GM18868 (cell line): ENCODE data around the gene OR2J1.
A peak's percentile ranks its signal among the peaks of the same experiment; 100 is the strongest.
"Not testable (repeated sequence)": the region's sequence is repeated elsewhere in the genome, so short reads cannot be mapped to it uniquely, and the experiment has no call there.

Experiments used
- ATAC-seq: cut with Tn5 transposase; IDR thresholded peaks from one replicate; pipeline ENCODE4 v1.9.1; 2021; ENCODE audit warnings: mild to moderate bottlenecking, moderate library complexity; ENCODE audit not compliant: unreplicated experiment

Gene OR2J1

GRCh38 chr6:29099190-29099589 lies at the start of gene OR2J1:
Gene OR2J1, plus strand, starts transcription at chr6:29099490. Its CDS starts 1,453 bp downstream, at chr6:29100943.
- ATAC-seq, result no peak

- ATAC-seq, result no peak
Observed at GRCh38 chr6:29051680-29052079, 47.6 kb upstream of the OR2J1 start.

DNA sequence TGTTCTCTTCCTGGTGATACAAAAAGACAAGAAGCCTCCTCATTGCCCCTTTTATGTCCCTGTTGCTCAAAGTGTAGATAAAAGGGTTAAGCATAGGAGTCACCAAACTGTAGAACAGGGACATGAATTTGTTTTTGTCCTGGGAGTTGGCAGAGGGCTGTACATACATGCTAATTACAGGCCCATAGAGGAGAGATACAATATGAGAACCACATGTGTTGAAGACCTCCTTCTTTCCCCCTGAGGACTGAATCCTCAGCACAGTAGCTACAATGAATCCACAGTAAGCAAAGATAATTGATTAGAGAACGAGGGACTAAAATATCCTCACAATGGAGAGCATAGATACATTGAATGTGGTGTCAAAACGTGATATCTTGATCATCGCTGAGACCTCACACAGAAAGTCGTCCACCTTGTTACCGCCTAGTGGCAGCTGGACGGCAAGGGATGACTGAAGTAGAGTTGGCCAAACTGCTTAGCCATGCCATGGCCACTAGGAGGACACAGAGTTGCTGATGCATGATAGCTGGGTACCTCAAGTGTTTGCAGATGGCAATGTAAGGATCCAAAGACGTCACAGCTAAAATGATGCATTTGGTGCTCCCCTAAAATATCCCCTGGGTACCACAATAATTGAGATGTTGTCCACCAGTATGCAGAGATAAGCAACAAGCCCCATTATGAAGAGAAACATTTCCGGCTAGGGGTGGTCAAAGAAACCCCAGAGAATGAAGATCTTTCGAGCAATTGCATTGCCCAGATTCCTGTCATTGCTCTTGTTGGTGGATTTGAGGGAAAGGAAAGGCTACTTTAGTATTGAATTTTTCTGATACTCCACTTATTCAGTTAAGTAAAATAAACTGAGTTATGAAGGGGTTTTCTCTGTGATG lies 27.2 kb upstream of the OR2J1 start:
- peak; percentile 48 for ATAC-seq

DNA sequence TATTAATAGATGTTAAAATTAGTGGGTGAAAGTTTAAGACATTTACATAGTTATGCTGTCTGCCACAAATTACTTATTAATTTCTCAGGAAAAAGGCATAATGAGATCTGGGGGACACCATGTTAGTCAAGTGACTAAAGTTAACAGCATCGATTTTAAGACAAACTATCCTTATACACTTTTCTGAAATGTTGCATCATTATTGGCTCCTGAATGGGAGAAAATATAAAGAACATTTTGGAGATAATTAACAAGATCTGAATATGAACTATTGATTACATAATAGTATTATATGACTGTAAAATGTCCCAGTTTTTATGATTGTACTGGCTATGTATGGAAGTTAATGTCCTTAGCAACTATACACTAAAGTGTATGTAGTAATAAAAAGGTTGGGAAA lies 20.1 kb upstream of the OR2J1 start:
- no peak for ATAC-seq

DNA sequence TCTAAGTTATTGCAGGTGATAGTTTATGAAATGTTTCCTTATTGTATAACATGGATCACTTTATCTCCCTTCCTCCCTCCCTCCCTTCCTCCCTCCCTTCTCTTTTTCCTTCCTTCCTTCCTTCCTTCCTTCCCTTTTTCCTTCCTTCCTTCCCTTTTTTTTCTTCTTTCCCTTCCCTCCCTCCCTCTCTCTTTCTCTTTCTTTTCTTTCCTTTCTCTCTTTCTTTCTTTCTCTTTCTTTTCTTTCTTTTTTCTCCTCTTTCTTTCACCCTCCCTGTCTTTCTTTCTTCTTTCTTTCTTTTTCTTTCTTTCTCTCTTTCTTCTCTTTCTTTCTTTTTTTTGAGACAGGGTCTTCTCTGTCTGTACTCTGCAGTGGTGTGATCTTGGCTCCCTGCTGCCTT lies 18.0 kb upstream of the OR2J1 start:
- no peak for ATAC-seq

DNA sequence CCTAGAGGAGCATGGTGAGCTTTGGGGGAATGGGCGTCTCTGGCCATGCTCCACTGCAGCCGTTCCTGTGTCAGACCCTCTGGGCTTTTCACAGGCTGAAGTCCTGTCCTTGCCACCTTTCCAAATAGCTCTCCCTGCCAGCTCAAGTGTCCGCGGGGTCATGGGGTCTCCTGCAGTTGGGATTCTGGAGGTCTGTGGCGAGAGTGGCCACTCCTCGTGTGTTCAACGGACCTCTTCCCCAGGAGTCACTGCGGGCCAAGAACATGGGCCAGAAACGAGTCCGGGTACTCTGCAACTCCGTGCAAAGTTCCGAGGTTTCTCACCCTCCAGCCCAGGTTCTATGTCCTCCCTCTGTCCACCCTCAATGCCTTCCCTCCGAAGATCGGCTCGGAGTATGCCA lies 16.8 kb upstream of the OR2J1 start:
- no peak for ATAC-seq

- ATAC-seq, result no peak
Observed at GRCh38 chr6:29087213-29087612, 12.1 kb upstream of the OR2J1 start, which contains the start of gene OR2B3. Gene OR2B3, minus strand, starts transcription at chr6:29087313. Its CDS starts 65 bp downstream, at chr6:29087248.

GRCh38 chr6:29092957-29093356 lies 6.3 kb upstream of the OR2J1 start:
- no peak for ATAC-seq

DNA sequence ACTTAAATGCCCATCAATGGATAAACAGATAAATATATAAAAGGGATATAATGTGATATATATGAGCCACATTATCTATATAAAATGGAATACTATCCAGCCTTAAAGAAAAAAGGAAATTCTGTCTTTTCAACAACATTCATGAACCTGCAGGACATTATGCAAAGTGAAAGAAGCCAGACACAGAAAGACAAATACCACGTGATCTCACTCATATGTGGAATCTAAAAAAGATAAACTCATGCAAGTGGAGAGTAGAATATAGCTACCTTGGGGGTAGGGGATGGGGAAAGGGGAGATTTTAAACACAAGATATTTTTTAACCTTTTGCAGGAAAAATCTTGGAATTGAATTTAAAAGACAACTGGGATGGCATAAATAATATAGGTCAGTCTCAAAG lies 1.5 kb upstream of the OR2J1 start:
- ATAC-seq, result no peak

- no peak for ATAC-seq
Observed at GRCh38 chr6:29107758-29108157, 8.5 kb downstream of the OR2J1 start, which contains the start of gene OR2J3. Gene OR2J3, plus strand, starts transcription at chr6:29108058. Its CDS starts 3,833 bp downstream, at chr6:29111891.

DNA sequence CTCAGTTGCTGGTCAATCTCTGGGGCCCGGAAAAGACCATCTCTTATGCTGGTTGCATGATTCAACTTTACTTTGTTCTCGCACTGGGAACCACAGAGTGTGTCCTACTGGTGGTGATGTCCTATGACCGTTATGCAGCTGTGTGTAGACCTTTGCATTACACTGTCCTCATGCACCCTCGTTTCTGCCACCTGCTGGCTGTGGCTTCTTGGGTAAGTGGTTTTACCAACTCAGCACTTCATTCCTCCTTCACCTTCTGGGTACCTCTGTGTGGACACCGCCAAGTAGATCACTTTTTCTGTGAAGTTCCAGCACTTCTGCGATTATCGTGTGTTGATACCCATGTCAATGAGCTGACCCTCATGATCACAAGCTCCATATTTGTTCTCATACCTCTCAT lies 12.8 kb downstream of the OR2J1 start:
- no peak for ATAC-seq

GRCh38 chr6:29114964-29115363 lies 15.7 kb downstream of the OR2J1 start:
- ATAC-seq, result not testable (repeated sequence)

DNA sequence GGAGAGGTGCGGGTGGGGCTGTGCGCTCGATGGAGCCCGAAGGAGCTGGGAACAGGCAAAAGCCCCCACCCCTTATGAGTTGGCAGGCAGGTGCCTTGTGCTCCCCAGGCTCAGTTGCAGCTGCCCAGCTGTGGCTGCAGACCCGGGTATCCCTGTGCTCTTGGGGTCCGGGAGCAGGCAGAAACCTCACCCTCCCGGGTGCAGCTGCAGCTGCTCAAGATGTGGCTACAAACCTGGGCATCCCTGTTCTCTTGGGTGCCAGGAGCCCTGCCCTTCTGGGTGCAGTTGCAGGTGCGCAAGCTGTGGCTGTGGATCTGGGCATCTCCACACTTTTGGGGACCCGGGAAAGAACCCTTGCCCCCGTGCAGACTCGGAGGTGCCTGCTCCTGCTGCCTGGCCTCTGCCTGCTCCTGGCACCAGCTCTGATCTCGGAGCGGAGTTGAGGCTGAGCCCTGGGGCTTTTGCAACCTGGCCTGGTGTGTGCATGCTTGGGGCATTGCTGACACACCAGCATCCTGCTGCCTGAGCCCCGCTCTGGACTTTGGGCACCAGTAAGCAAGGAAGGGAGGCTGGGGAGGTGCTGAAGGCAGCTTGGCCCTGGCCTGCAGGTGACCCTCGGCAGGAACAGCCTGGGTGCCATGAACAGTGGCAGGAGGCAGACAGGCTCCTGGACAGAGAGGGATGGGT lies 30.2 kb downstream of the OR2J1 start:
- ATAC-seq, result no peak

- ATAC-seq, result no peak
Observed at GRCh38 chr6:29130644-29131043, 31.4 kb downstream of the OR2J1 start.

DNA sequence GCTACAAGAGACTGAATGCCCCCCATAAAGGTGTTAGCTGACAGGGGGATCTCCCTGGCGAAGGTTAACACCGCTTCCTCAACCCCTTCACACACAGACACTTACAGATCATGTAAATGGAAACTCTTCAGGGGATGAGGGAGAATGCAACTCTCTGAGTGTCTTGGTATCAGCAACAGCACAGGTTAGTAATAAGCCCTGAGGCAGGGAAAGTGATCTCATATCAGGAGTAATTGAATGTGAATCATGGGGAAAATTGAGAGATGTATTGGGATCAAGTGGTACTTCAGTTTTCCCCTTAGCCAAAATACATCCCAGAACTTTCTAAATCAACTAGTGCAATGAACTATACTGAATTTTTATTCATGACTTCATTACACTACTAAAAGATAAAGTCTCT lies 32.4 kb downstream of the OR2J1 start:
- ATAC-seq, result no peak

DNA sequence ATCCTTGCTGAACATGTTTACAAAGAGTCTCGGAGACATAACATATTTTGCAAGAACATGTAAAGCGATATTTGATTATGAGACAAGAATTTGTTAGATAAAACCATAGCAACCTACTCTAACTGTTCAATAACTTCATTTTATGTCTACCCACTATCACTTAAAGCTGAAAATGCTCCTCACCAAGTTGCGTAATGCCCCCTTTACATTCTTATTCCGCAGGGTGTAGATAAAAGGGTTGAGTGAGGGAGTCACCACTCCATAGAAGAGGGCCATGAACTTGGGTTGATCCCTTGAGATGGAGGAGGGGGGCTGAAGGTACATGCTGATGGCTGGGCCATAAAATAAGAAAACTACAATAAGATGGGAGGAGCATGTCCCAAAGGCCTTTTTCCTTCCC lies 38.4 kb downstream of the OR2J1 start:
- ATAC-seq, result no peak

- ATAC-seq, result no peak
Observed at GRCh38 chr6:29141606-29142005, 42.3 kb downstream of the OR2J1 start.

GRCh38 chr6:29142309-29142708 lies 43.0 kb downstream of the OR2J1 start:
- no peak for ATAC-seq

DNA sequence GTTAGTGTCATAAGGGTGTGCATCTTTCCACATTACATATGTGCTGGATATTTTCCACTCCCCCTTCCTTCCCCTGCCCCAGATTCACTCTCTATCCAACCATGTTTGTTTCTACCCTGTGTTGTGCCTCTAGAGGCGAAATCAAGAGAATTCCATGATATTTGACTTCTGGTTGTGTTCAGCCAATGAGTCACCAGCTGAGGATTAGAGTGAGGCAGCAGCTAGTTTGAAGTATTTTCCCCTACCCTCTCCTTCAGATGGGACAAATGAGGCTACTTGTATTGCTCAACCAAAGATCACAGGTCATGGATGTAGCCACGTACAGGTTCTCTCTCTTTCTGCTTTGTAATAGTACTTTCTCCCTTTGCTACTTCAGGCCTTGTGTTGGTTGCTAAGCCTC lies 46.9 kb downstream of the OR2J1 start:
- ATAC-seq, result no peak

DNA sequence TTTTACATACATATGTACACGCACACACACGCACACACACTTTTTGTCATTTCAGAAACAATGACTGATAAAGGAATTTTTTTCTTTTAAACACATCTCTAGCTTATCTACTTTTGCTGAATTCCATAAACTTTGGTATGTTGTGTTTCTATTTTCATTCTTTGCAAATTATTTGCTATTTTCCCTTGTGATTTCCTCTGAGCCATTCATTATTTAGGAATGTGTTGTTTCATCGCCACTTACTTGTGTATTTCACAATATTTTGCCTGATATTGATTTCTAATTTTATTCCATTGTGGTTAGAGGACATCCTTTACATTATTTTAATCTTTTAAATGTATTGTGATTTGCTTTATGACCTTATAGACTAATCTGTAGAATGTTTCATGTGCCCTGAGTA lies 47.8 kb downstream of the OR2J1 start:
- no peak for ATAC-seq

DNA sequence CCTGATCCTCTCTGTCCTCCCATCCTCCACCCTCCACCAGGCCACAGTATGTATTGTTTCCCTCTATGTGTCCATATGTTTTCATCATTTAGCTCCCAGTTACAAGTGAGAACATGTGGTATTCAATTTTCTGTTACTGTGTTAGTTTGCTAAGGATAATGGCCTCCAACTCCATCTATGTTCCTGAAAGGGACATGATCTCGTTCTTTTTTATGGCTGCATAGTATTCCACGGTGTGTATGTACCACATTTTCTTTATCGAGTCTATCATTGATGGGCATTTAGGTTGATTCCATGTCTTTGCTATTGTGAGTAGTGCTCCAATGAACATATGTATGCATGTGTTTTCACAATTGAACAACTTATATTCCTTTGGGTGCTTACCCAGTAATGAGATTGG lies 50.2 kb downstream of the OR2J1 start:
- not testable (repeated sequence) for ATAC-seq
